Transverse colon (tissue), 3 donors: Measurements from ENCODE around the gene ZFP1.

Experiments
- EP300 ChIP-seq: sonication (generic); formaldehyde crosslinking; IDR thresholded peaks from one replicate; pipeline ENCODE4 v1.6.1; 2017; ENCODE audit warnings: antibody characterized with exemption, low read depth
- TF ChIP-seq, protein P1 (sequence below), 5 experiments: fragments of 200-600 bp in 3 of 5; fragments of 450-650 bp in 2 of 5; sonication (generic) in 3 of 5; IDR thresholded peaks; 1 replicate in 2 of 5; 2 replicates in 3 of 5; pipeline ENCODE4 v1.5.1; 2016 to 2017; ENCODE audit warnings: antibody characterized with exemption in 5 of 5, inconsistent platforms in 3 of 5, mild to moderate bottlenecking in 2 of 5, moderate library complexity in 1 of 5

DNA sequence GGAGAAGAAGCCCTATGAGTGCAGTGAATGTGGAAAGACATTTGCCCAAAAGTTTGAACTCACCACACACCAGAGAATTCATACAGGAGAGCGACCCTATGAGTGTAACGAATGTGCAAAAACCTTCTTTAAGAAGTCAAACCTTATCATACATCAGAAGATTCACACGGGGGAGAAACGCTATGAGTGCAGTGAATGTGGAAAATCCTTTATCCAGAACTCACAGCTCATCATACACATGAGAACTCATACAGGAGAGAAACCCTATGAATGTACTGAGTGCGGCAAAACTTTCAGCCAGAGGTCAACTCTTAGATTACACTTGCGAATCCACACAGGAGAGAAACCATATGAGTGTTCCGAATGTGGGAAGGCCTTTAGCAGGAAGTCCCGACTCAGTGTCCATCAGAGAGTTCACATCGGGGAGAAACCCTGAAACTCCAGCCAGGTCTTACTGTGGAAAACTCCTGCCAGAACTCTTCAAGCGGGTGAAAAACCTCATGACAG is 21.6 kb downstream of the ZFP1 start:
- TF ChIP-seq, protein P1, sequence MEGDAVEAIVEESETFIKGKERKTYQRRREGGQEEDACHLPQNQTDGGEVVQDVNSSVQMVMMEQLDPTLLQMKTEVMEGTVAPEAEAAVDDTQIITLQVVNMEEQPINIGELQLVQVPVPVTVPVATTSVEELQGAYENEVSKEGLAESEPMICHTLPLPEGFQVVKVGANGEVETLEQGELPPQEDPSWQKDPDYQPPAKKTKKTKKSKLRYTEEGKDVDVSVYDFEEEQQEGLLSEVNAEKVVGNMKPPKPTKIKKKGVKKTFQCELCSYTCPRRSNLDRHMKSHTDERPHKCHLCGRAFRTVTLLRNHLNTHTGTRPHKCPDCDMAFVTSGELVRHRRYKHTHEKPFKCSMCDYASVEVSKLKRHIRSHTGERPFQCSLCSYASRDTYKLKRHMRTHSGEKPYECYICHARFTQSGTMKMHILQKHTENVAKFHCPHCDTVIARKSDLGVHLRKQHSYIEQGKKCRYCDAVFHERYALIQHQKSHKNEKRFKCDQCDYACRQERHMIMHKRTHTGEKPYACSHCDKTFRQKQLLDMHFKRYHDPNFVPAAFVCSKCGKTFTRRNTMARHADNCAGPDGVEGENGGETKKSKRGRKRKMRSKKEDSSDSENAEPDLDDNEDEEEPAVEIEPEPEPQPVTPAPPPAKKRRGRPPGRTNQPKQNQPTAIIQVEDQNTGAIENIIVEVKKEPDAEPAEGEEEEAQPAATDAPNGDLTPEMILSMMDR (IDR thresholded peaks at IDR 0.05) = no peak
- no peak for TF ChIP-seq EP300
